ENCODE results near the gene PABPN1L.
A peak's percentile ranks its signal among the peaks of the same experiment; 100 is the strongest.
"Not testable (repeated sequence)": the region's sequence is repeated elsewhere in the genome, so short reads cannot be mapped to it uniquely, and the experiment has no call there.

PABPN1L gene

GRCh38 chr16:88833086-88833485, 33.4 kb downstream of the PABPN1L start:
- DNase-seq (ENCODE audit: insufficient read length, low spot score) (no peak), FAIRE-seq (no peak)

- no peak for FAIRE-seq
- no peak for DNase-seq (ENCODE audit: insufficient read length, low spot score)
Observed at GRCh38 chr16:88831838-88832237, 34.6 kb downstream of the PABPN1L start.

GRCh38 chr16:88830783-88831182, 35.7 kb downstream of the PABPN1L start:
- DNase-seq (ENCODE audit: insufficient read length, low spot score) = no peak
- no peak for FAIRE-seq

- FAIRE-seq (no peak), DNase-seq (ENCODE audit: insufficient read length, low spot score) (no peak)
Observed at GRCh38 chr16:88830258-88830657, 36.2 kb downstream of the PABPN1L start.

- DNase-seq (ENCODE audit: insufficient read length, low spot score) (no peak), FAIRE-seq (no peak)
Observed at GRCh38 chr16:88828711-88829110, 37.7 kb downstream of the PABPN1L start.

GRCh38 chr16:88827727-88828126, 38.7 kb downstream of the PABPN1L start:
- no peak for DNase-seq (ENCODE audit: insufficient read length, low spot score)
- no peak for FAIRE-seq

- DNase-seq (ENCODE audit: insufficient read length, low spot score) = no peak
- FAIRE-seq = no peak
Observed at GRCh38 chr16:88826070-88826840, 40.2 kb downstream of the PABPN1L start.

- FAIRE-seq = no peak
- no peak for DNase-seq (ENCODE audit: insufficient read length, low spot score)
Observed at GRCh38 chr16:88825146-88825545, 41.3 kb downstream of the PABPN1L start.

GRCh38 chr16:88824256-88825077, 42.0 kb downstream of the PABPN1L start:
- FAIRE-seq = peak; percentile 46
- DNase-seq (ENCODE audit: insufficient read length, low spot score) = no peak

GRCh38 chr16:88823646-88824045, 42.8 kb downstream of the PABPN1L start:
- not testable (repeated sequence) for DNase-seq (ENCODE audit: insufficient read length, low spot score); FAIRE-seq

- DNase-seq (ENCODE audit: insufficient read length, low spot score) (no peak), FAIRE-seq (no peak)
Observed at GRCh38 chr16:88822281-88823040, 44.0 kb downstream of the PABPN1L start.

GRCh38 chr16:88821168-88821850, 45.2 kb downstream of the PABPN1L start:
- no peak for FAIRE-seq
- no peak for DNase-seq (ENCODE audit: insufficient read length, low spot score)

GRCh38 chr16:88820385-88821025, 46.0 kb downstream of the PABPN1L start:
- FAIRE-seq (no peak), DNase-seq (ENCODE audit: insufficient read length, low spot score) (no peak)

- FAIRE-seq (no peak), DNase-seq (ENCODE audit: insufficient read length, low spot score) (no peak)
Observed at GRCh38 chr16:88819126-88819525, 47.3 kb downstream of the PABPN1L start.

GRCh38 chr16:88818575-88818874, 47.9 kb downstream of the PABPN1L start:
- no peak for FAIRE-seq

GRCh38 chr16:88817785-88818574, 48.5 kb downstream of the PABPN1L start:
- FAIRE-seq (no peak), DNase-seq (ENCODE audit: insufficient read length, low spot score) (no peak)

More at GRCh38 chr16:88818575-88818874, 47.9 kb downstream of the PABPN1L start:
- no peak for DNase-seq (ENCODE audit: insufficient read length, low spot score)

GRCh38 chr16:88816736-88817535, 49.5 kb downstream of the PABPN1L start:
- FAIRE-seq = no peak

GRCh38 chr16:88815901-88816589, 50.4 kb downstream of the PABPN1L start:
- peak; percentile 84 for FAIRE-seq
- DNase-seq (ENCODE audit: insufficient read length, low spot score) = peak; percentile 54

More at GRCh38 chr16:88816736-88817535, 49.5 kb downstream of the PABPN1L start:
- no peak for DNase-seq (ENCODE audit: insufficient read length, low spot score)
